Uterus (tissue), 4 donors: ENCODE results near the gene ZNF771. TPM values are rescaled to one million over a fixed set of nuclear protein-coding genes. Genes with fewer than 3 reads are reported as not detected.

ENCODE experiments used
- DNase-seq, 2 donors: peaks; one replicate each; pipeline ENCODE4 v3.0.0-alpha.2; 2019 to 2020
- H3K27ac ChIP-seq, 2 donors: fragments of 200-600 bp; sonication (generic); 1 replicate in 1 of 2; 2 replicates in 1 of 2; pipeline ENCODE4 v1.5.1; 2016 to 2018
- H3K27me3 ChIP-seq, 2 donors: fragments of 200-600 bp; sonication (generic); one replicate each; pipeline ENCODE4 v1.5.1; 2018 to 2019; ENCODE audit warnings: control low read depth in 1 of 2
- H3K36me3 ChIP-seq, 2 donors: fragments of 200-600 bp; sonication (generic); one replicate each; pipeline ENCODE4 v1.5.1; 2019; ENCODE audit warnings: control low read depth in 1 of 2
- H3K4me1 ChIP-seq, 2 donors: fragments of 200-600 bp; sonication (generic); one replicate each; pipeline ENCODE4 v1.5.1; 2018 to 2019; ENCODE audit warnings: control low read depth in 1 of 2
- H3K4me3 ChIP-seq, 2 donors: fragments of 200-600 bp; sonication (generic); 1 replicate in 1 of 2; 2 replicates in 1 of 2; pipeline ENCODE4 v1.5.1; 2018 to 2019; ENCODE audit warnings: mild to moderate bottlenecking in 1 of 2
- H3K9me3 ChIP-seq, 2 donors: fragments of 200-600 bp; sonication (generic); one replicate each; pipeline ENCODE4 v1.5.1; 2019; ENCODE audit warnings: control low read depth in 1 of 2
- POLR2A ChIP-seq, 2 donors: fragments of 450-650 bp; IDR thresholded peaks; one replicate each; pipeline ENCODE4 v1.6.1; 2016; ENCODE audit warnings: antibody characterized with exemption in 2 of 2, mild to moderate bottlenecking in 1 of 2, moderate library complexity in 1 of 2
- intact Hi-C: fragments of 100-400 bp; cut with DNase I; formaldehyde crosslinking; loops from one replicate; pipeline ENCODE4 v1.15.1; 2023; ENCODE audit warnings: low total_unique reads
- total RNA-seq, 4 donors: library from RNA; depleted of rRNA in 3 of 4; stranded (reverse); fragments of >200 nt in 3 of 4; gene quantifications; one replicate each; pipeline versions ENCODE4 v1.1.0 to v1.2.4, GENCODE V29; 2014 to 2023
- TF ChIP-seq, protein P1 (sequence below), 4 experiments: fragments of 200-600 bp in 2 of 4; fragments of 450-650 bp in 2 of 4; sonication (generic) in 2 of 4; IDR thresholded peaks; one replicate each; pipeline ENCODE4 v1.5.1; 2016 to 2019; ENCODE audit warnings: antibody characterized with exemption in 4 of 4, mild to moderate bottlenecking in 2 of 4, moderate library complexity in 1 of 4
- donor health status: DM: yes; HTN: yes; CAD: no.

ZNF771 gene
- total RNA-seq, 4 donors from 2014 or later, result 12.2 to 75.3 (median 25.6) TPM

DNA sequence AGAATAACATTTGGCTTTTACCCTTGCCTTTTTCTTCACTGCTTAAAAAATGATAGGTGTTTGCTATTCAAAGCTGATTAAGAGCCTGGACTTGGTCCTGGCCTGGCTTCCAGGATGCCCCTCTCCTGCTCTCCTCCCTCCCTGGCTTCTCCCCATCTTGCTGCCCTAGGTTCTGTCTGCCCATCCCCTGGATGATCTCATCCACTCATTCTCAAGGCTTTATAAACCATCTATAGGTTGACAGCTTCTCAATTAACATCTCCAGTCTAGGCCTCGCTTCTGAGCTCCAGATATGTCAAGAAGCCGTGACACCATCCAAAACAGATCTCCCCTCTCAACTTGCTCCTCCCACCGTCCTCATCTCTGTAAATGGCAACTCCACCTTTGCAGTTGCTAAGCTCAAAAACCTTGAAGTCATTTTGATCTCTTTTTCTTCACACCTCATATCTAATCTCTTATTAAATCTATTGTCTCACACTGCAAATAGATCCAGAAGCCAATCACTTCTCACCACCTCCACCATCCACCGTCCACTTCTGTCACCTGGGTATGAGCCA, 8.7 kb downstream of the ZNF771 start:
- intact Hi-C loops, result no loop called here
- no peak overlapping the region for H3K27ac ChIP-seq
- H3K4me3 ChIP-seq, result no peak overlapping the region
- H3K9me3 ChIP-seq, result no peaks in the 10 kb centered on the region
- no peaks in the 10 kb centered on the region for H3K4me1 ChIP-seq
- TF ChIP-seq, protein P1, sequence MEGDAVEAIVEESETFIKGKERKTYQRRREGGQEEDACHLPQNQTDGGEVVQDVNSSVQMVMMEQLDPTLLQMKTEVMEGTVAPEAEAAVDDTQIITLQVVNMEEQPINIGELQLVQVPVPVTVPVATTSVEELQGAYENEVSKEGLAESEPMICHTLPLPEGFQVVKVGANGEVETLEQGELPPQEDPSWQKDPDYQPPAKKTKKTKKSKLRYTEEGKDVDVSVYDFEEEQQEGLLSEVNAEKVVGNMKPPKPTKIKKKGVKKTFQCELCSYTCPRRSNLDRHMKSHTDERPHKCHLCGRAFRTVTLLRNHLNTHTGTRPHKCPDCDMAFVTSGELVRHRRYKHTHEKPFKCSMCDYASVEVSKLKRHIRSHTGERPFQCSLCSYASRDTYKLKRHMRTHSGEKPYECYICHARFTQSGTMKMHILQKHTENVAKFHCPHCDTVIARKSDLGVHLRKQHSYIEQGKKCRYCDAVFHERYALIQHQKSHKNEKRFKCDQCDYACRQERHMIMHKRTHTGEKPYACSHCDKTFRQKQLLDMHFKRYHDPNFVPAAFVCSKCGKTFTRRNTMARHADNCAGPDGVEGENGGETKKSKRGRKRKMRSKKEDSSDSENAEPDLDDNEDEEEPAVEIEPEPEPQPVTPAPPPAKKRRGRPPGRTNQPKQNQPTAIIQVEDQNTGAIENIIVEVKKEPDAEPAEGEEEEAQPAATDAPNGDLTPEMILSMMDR (IDR thresholded peaks at IDR 0.05), result no peak
- TF ChIP-seq POLR2A (IDR thresholded peaks at IDR 0.05), result no peak
- no peaks in the 10 kb centered on the region for H3K27me3 ChIP-seq
- no peak for DNase-seq
- no peaks in the 10 kb centered on the region for H3K36me3 ChIP-seq

DNA sequence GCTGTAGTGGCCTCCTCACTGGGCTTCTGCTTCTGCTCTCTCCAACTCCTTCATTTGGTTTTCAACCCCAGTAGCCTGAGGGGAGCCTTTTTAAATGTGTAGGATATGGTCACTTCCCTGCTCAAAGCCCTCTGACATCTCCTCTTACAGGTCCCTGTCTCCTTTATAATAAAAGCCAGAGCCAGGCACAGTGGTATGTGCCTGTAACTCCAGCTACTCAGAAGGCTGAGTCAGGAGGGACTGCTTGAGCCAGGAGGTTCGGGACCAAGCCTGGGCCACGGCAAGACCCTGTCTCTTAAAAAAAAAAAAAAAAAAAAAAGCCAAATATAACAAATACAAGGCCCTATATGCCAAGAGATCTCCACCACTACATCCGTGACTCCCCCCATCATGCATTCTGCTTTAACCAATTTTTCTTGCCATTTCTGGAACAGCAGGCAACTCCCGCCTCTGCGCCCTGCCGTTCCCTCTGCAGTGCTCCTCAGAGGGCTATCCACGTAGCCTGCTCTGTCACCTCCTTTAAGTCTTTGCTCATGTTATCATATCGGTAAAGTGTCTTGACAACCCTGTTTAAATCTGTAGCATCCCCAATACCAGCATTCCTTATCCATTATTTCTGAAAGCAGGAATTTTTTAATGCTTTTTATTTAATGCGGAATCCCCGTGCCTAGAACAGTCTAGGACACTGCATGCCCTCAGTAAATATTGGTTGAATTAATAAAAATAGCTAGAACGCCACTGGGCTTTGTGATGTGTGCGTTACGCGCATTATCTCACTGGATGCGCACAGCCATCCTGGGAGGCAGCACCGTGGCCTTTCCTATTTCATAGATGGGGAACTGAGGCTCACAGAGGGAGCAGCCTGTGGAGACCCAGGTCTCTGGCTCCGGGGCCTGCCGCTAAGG, 9.5 kb downstream of the ZNF771 start:
- TF ChIP-seq, protein P1 (IDR thresholded peaks at IDR 0.05), result no peak
- no peak for TF ChIP-seq POLR2A (IDR thresholded peaks at IDR 0.05)
- no peak for DNase-seq
- Histone ChIP-seq H3K4me3 (peak overlapping the region; percentile 34 to 50), H3K9me3 (no peaks in the 10 kb centered on the region), H3K27ac (peak overlapping the region; percentile 54 to 68), H3K27me3 (no peaks in the 10 kb centered on the region), H3K36me3 (no peaks in the 10 kb centered on the region), H3K4me1 (no peaks in the 10 kb centered on the region)
- intact Hi-C loops, result no loop called here

DNA sequence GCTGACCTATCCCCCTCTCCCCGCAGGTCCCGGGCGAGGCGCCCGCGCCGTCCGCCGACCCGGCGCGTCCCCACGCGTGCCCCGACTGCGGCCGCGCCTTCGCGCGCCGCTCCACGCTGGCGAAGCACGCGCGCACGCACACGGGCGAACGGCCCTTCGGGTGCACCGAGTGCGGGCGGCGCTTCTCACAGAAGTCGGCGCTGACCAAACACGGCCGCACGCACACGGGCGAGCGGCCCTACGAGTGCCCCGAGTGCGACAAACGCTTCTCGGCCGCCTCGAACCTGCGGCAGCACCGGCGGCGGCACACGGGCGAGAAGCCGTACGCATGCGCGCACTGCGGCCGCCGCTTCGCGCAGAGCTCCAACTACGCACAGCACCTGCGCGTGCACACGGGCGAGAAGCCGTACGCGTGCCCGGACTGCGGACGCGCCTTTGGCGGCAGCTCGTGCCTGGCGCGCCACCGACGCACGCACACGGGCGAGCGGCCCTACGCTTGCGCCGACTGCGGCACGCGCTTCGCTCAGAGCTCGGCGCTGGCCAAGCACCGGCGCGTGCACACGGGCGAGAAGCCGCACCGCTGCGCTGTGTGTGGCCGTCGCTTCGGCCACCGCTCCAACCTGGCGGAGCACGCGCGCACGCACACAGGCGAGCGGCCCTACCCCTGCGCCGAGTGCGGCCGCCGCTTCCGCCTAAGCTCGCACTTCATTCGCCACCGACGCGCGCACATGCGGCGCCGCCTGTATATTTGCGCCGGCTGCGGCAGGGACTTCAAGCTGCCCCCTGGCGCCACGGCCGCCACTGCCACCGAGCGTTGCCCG, 10.3 kb downstream of the ZNF771 start:
- H3K36me3 ChIP-seq, result no peaks in the 10 kb centered on the region
- H3K27me3 ChIP-seq, result no peaks in the 10 kb centered on the region
- intact Hi-C loops, result no loop called here
- TF ChIP-seq POLR2A (IDR thresholded peaks at IDR 0.05), result no peak
- TF ChIP-seq, protein P1 (IDR thresholded peaks at IDR 0.05), result peak in 1 of 4 experiments; percentile 10
- H3K9me3 ChIP-seq, result no peaks in the 10 kb centered on the region
- H3K27ac ChIP-seq, result peak overlapping the region; percentile 55 to 68
- H3K4me3 ChIP-seq, result peak overlapping the region; percentile 34 to 50
- H3K4me1 ChIP-seq, result no peaks in the 10 kb centered on the region
- peak; percentile 63 to 76 for DNase-seq

DNA sequence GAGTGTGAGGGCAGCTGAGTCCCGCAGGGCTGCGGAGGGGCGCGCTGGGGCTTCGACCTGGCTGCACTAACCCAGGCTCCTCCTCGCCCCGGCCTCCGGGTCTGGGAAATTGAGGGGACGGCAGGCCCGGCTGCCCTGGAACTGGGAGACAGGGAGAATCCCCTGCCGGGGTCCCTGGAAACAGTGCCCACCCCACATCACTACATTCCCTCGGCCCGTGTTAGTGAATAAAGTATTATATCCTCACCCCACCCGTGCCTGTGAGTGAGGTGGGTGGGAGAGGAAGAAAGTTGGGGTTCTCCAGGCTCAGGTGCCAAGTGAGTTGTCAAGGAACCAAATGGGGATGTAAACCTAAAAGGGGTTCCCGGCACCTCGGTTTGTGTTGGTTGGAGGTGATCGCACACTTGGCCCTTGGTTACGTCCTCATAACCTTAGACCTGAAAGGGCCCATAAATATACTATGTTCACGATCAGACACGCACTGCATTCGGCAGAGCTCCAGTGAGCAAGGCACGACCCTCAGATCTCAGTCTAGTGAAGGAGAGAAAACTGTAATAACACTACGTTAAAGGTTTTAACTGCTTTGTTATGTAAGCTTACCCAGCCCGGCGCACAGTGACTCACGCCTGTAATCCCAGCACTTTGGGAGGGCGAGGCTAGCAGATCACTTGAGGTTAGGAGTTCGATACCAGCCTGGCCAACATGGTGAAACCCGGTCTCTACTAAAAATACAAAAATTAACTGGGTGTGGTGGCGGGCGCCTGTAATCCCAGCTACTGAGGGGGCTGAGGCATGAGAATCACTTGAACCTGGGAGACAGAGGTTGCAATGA, 11.2 kb downstream of the ZNF771 start:
- no peaks in the 10 kb centered on the region for H3K4me1 ChIP-seq
- no peak for TF ChIP-seq POLR2A (IDR thresholded peaks at IDR 0.05)
- TF ChIP-seq, protein P1 (IDR thresholded peaks at IDR 0.05), result no peak
- H3K27me3 ChIP-seq, result no peaks in the 10 kb centered on the region
- no peak for DNase-seq
- peak overlapping the region; percentile 34 to 50 for H3K4me3 ChIP-seq
- H3K27ac ChIP-seq, result peak overlapping the region; percentile 55 to 68
- no peaks in the 10 kb centered on the region for H3K36me3 ChIP-seq
- H3K9me3 ChIP-seq, result no peaks in the 10 kb centered on the region
- intact Hi-C loops, result no loop called here
